A375 (cell line): ENCODE measurements around the gene IPO13. TPM values are rescaled to one million over a fixed set of nuclear protein-coding genes. Genes with fewer than 3 reads are reported as not detected.

Source experiments
- total RNA-seq: library from RNA; depleted of rRNA; stranded (reverse); fragments of >200 nt; shearing (Covaris generic); gene quantifications from 2 replicates; pipeline ENCODE4 v1.2.3, GENCODE V29; 2014; rRNA removed

IPO13 gene
- 17.7 and 20.1 TPM in 2 replicates for total RNA-seq

GRCh38 chr1:43946236-43947060 lies at the start of gene IPO13:
IPO13 (plus strand) TSS chr1:43946950; CDS start chr1:43947601, 651 bp downstream.

DNA sequence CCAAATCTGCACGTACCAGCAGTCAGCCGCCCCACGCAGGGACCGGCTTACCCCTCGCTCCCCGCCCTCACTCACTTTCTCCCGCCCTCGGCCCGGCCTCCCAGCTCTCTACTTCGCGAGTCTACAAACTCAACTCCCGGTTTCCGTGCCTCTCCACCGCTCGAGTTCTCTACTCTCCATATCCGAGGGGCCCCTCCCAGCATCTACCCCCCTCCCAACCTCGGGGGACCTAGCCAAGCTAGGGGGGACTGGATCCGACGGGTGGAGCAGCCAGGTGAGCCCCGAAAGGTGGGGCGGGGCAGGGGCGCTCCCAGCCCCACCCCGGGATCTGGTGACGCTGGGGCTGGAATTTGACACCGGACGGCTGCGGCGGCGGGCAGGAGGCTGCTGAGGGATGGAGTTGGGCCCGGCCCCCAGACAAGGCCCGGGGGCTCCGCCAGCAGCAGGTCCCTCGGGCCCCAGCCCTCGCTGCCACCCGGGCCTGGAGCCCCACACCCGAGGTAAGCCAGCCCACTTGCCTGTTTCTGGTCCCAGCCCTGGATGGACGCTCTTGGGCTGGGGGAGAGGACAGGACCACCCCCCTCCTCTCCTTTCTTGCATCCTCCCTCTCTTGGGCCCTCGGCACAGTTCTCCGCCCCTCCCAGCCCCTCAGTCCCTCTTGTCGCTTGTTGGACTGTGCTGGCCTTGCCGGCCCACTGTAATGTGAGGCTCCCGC lies 13.2 kb upstream of the IPO13 start, which contains the start of gene ARTN:
Gene ARTN, plus strand, starts transcription at position 416 of the 715 bp plus-strand sequence. CDS start 1,856 bp downstream, outside the sequence.

DNA sequence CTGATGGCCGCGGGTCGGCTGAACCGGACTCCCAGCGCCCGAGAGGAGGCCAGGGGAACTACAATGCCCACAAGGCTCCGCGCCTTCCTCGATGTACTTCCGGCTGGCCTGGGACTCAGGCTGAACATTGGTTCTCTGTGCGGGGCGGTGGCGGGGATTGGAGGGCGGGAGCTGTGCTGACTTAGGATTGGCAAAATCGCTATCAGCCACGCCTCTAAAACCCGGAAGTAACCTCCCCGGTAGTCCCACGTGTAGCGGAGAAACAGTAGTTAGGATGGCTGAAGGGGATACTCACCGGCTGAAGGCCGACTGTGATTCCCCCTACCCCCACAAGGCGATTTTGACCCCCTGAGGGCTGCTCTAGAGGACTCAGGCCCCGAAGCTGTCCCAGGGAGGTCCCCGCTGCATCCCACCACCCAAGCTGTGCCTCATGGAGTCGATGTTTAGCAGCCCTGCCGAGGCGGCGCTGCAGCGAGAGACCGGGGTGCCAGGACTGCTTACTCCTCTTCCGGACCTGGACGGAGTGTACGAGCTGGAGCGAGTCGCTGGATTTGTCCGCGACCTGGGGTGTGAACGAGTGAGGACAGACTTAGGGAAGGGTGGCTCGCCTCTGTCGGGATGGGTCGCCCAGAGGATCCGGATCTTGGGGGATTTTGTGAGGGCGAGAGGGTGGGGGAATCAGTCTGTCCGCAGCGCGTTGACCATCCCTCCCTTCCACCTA lies 23.2 kb downstream of the IPO13 start, which contains the start of gene DPH2:
Gene DPH2, plus strand, starts transcription at position 265 of the 721 bp plus-strand sequence. Its CDS starts 166 bp downstream, at position 431.

DNA sequence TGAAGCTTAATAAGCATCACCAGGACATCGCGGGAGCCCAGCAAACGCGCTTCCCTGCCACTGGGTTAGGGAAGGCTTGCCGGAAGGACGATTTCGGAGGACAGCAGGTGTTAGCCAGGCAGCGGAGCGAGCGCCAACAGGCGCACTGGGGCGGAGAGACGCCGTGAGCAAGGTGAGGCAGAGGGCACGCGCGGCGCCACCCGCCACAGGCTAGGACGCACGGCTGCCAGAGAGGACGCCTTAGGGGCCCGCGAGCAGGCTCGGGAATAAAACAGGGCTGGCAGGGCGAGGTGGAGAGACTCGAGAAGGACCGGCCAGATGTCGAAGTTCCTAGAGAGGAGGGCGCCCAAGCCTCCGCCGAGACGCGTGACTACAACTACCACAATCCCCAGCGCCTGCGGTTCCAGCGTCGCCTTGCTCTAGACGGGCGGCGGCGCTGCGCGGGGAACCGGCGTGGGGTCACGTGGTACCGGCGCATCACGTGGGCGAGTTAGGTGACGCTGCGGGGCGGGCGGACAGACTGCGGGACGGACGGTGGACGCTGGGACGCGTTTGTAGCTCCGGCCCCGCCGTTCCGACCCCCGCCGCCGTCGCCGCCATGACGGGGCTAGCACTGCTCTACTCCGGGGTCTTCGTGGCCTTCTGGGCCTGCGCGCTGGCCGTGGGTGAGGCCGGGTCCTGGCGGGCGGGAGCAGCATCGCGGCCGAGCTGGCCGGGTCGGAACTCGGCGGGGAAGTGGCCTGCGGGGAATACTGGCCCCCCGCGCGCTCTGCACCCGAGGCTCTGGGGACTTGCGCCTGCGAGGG lies 27.9 kb downstream of the IPO13 start, which contains the start of gene ATP6V0B:
Gene ATP6V0B, plus strand, starts transcription at position 518 of the 806 bp plus-strand sequence. Its CDS starts 81 bp downstream, at position 599.

GRCh38 chr1:43978551-43979260 lies 32.0 kb downstream of the IPO13 start, which contains the start of gene B4GALT2:
B4GALT2 (plus strand) TSS chr1:43979210; CDS start chr1:43981161, 1,951 bp downstream.

DNA sequence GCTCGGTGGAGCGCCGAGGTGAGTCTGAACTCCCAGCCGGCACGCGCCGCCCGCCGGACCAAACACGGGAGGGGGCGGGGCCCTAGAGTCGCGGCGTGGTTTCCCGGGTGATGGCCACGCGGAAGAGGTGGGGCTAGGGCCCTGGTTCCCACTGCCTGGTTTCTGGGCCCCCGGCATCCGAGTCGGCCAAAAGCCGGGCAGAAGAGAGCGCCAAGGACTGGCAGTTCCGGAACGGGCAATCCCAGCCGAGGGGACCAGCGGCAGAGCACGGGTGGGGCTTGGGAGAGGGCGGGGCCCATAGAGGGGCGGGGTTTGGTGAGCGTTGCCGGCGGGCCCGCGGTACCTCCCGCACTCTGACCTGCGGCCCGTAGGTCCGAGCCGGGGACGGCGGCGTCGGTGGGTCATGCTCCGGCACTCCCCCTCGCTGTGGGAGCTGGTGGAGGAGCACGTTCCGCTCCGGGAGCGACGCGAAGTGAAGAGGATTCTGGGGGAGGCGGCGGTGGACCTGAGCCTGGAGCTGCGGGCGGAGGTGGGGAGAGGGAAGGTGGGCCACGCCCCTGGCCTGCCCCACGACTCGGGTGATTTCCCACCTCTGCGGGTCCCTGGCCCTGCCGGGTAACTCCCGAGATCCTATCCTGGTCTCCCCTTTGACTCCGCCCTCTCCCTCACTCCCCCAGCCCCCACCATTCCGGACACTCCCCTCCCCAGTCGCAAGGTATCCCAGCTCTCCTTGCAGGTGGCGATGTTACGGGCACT lies 44.9 kb downstream of the IPO13 start, which contains the start of gene CCDC24:
Gene CCDC24, plus strand, starts transcription at position 124 of the 756 bp plus-strand sequence. Its CDS starts 280 bp downstream, at position 404.

Other genes starting within 250 kb of the IPO13 start
- 14.8 and 15.2 TPM in 2 replicates for gene ST3GAL3, start 239.4 kb upstream of the IPO13 start, total RNA-seq
- 0.34 and 1.4 TPM in 2 replicates for gene ARTN, start 13.1 kb upstream of the IPO13 start, total RNA-seq
- 67.6 and 71.5 TPM in 2 replicates for gene DPH2, start 23.1 kb downstream of the IPO13 start, total RNA-seq
- 152 and 172 TPM in 2 replicates for gene ATP6V0B, start 28.0 kb downstream of the IPO13 start, total RNA-seq
- 76.8 and 82.3 TPM in 2 replicates for gene B4GALT2, start 32.3 kb downstream of the IPO13 start, total RNA-seq
- gene CCDC24, start 44.6 kb downstream of the IPO13 start, total RNA-seq, result 6.8 and 6.9 TPM in 2 replicates
- 15.0 and 17.3 TPM in 2 replicates for gene SLC6A9, start 84.5 kb downstream of the IPO13 start, total RNA-seq
- gene KLF17, start 171.9 kb downstream of the IPO13 start, total RNA-seq, result 0.21 and 0.34 TPM in 2 replicates
- gene KLF18, start 194.7 kb downstream of the IPO13 start, total RNA-seq, result not detected in 2 replicates